ENCODE measurements around the gene VAMP8.

DNA sequence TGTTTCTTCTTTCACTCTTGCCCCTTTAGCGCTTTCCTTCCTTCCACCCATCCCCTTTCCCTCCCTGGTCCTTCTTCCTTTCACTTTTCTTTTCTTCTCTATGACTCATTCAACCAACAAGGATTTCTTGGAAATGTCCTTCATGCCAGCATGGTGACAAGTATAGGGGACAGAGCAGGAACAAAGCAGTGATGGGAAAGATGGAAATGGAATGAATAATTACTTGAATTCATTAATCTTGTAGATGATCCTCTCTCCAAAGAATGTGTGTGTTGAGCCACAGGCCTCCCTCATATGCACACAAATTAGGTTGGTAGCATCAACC, 8.4 kb downstream of the VAMP8 start:
- TF ChIP-seq, protein P1, sequence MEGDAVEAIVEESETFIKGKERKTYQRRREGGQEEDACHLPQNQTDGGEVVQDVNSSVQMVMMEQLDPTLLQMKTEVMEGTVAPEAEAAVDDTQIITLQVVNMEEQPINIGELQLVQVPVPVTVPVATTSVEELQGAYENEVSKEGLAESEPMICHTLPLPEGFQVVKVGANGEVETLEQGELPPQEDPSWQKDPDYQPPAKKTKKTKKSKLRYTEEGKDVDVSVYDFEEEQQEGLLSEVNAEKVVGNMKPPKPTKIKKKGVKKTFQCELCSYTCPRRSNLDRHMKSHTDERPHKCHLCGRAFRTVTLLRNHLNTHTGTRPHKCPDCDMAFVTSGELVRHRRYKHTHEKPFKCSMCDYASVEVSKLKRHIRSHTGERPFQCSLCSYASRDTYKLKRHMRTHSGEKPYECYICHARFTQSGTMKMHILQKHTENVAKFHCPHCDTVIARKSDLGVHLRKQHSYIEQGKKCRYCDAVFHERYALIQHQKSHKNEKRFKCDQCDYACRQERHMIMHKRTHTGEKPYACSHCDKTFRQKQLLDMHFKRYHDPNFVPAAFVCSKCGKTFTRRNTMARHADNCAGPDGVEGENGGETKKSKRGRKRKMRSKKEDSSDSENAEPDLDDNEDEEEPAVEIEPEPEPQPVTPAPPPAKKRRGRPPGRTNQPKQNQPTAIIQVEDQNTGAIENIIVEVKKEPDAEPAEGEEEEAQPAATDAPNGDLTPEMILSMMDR (IDR thresholded peaks at IDR 0.05), result no peak
- no peak for TF ChIP-seq POLR2A (IDR thresholded peaks at IDR 0.05)
